Measurements from ENCODE around the gene TOMM22. TPM values are rescaled to one million over a fixed set of nuclear protein-coding genes. Genes with fewer than 3 reads are reported as not detected.

The TOMM22 gene
- total and polyA plus RNA-seq, 2 experiments from 2014 or later, result 84.0 to 131 TPM

DNA sequence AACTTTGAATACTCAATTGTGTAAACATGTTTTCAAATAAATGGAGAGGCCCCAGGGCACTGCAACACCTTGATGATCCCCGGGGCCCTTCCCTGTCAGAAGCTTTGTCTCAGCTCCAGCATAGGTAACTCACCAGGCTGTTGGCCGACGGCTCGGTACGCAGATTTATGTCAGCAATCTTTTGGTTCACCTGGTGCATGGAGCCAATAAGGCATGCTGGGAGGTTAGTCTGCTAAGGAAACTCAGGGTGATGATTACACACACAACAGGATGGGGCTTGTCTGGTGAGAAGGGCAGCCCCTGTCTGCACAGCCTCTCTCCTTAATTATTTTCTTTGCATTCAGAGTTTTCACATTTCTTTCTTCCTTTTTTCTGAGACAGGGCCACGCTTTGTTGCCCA, 36.3 kb upstream of the TOMM22 start:
- no peak overlapping the region for H3K4me3 ChIP-seq
- Mint-ChIP-seq H3K4me1 (no peaks in the 10 kb centered on the region), H3K27me3 (ENCODE audit: insufficient read depth, low read depth, poor library complexity) (peaks cover 8% of the 10 kb centered on the region), H3K36me3 (ENCODE audit: low read depth) (peaks cover 41% of the 10 kb centered on the region), H3K4me3 (no peak overlapping the region), H3K27ac (no peak overlapping the region), H3K9me3 (no peaks in the 10 kb centered on the region)
- no peaks in the 10 kb centered on the region; the same call in 1 of the 2 replicates for H4K20me1 ChIP-seq (replicated peaks; ENCODE audit: insufficient read depth)
- H3K4me1 ChIP-seq (ENCODE audit: insufficient read depth), result no peaks in the 10 kb centered on the region
- no peak overlapping the region for H2AFZ ChIP-seq
- 0 out of 2 replicates have a peak, but pooled peaks cover 6% of the 10 kb centered on the region for H3K36me3 ChIP-seq (ENCODE audit: insufficient read depth)
- H3K27ac ChIP-seq (ENCODE audit: low read depth), result no peak overlapping the region
- ATAC-seq, result no peak
- H3K27me3 ChIP-seq (ENCODE audit: insufficient read depth), result no peaks in the 10 kb centered on the region
- H3K9me2 ChIP-seq (ENCODE audit: insufficient read depth), result no peaks in the 10 kb centered on the region
- H3K4me2 ChIP-seq, result no peak overlapping the region
- no peaks in the 10 kb centered on the region for H3F3A ChIP-seq (replicated peaks; ENCODE audit: low read depth)
- no peak for DNase-seq (ENCODE audit: low spot score)
- TF ChIP-seq CREB1 (CRISPR knock-in tag; IDR thresholded peaks at IDR 0.05; ENCODE audit: low read depth), result no peak
- no peak for TF ChIP-seq EZH2phosphoT487 (IDR thresholded peaks at IDR 0.05; ENCODE audit: unreplicated experiment)
- TF ChIP-seq, protein P1, sequence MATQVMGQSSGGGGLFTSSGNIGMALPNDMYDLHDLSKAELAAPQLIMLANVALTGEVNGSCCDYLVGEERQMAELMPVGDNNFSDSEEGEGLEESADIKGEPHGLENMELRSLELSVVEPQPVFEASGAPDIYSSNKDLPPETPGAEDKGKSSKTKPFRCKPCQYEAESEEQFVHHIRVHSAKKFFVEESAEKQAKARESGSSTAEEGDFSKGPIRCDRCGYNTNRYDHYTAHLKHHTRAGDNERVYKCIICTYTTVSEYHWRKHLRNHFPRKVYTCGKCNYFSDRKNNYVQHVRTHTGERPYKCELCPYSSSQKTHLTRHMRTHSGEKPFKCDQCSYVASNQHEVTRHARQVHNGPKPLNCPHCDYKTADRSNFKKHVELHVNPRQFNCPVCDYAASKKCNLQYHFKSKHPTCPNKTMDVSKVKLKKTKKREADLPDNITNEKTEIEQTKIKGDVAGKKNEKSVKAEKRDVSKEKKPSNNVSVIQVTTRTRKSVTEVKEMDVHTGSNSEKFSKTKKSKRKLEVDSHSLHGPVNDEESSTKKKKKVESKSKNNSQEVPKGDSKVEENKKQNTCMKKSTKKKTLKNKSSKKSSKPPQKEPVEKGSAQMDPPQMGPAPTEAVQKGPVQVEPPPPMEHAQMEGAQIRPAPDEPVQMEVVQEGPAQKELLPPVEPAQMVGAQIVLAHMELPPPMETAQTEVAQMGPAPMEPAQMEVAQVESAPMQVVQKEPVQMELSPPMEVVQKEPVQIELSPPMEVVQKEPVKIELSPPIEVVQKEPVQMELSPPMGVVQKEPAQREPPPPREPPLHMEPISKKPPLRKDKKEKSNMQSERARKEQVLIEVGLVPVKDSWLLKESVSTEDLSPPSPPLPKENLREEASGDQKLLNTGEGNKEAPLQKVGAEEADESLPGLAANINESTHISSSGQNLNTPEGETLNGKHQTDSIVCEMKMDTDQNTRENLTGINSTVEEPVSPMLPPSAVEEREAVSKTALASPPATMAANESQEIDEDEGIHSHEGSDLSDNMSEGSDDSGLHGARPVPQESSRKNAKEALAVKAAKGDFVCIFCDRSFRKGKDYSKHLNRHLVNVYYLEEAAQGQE (IDR thresholded peaks at IDR 0.05; ENCODE audit: unreplicated experiment), result no peak
- TF ChIP-seq, protein P2, sequence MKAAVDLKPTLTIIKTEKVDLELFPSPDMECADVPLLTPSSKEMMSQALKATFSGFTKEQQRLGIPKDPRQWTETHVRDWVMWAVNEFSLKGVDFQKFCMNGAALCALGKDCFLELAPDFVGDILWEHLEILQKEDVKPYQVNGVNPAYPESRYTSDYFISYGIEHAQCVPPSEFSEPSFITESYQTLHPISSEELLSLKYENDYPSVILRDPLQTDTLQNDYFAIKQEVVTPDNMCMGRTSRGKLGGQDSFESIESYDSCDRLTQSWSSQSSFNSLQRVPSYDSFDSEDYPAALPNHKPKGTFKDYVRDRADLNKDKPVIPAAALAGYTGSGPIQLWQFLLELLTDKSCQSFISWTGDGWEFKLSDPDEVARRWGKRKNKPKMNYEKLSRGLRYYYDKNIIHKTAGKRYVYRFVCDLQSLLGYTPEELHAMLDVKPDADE (IDR thresholded peaks at IDR 0.05), result no peak
- TF ChIP-seq ZNF114 (CRISPR knock-in tag; IDR thresholded peaks at IDR 0.05), result no peak
- TF ChIP-seq, protein P3, sequence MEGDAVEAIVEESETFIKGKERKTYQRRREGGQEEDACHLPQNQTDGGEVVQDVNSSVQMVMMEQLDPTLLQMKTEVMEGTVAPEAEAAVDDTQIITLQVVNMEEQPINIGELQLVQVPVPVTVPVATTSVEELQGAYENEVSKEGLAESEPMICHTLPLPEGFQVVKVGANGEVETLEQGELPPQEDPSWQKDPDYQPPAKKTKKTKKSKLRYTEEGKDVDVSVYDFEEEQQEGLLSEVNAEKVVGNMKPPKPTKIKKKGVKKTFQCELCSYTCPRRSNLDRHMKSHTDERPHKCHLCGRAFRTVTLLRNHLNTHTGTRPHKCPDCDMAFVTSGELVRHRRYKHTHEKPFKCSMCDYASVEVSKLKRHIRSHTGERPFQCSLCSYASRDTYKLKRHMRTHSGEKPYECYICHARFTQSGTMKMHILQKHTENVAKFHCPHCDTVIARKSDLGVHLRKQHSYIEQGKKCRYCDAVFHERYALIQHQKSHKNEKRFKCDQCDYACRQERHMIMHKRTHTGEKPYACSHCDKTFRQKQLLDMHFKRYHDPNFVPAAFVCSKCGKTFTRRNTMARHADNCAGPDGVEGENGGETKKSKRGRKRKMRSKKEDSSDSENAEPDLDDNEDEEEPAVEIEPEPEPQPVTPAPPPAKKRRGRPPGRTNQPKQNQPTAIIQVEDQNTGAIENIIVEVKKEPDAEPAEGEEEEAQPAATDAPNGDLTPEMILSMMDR (conservative IDR thresholded peaks at IDR 0.05; ENCODE audit: low read depth in 2 of 2), result no peak
- TF ChIP-seq JUNB (IDR thresholded peaks at IDR 0.05; ENCODE audit: unreplicated experiment), result no peak
- TF ChIP-seq, protein P4, sequence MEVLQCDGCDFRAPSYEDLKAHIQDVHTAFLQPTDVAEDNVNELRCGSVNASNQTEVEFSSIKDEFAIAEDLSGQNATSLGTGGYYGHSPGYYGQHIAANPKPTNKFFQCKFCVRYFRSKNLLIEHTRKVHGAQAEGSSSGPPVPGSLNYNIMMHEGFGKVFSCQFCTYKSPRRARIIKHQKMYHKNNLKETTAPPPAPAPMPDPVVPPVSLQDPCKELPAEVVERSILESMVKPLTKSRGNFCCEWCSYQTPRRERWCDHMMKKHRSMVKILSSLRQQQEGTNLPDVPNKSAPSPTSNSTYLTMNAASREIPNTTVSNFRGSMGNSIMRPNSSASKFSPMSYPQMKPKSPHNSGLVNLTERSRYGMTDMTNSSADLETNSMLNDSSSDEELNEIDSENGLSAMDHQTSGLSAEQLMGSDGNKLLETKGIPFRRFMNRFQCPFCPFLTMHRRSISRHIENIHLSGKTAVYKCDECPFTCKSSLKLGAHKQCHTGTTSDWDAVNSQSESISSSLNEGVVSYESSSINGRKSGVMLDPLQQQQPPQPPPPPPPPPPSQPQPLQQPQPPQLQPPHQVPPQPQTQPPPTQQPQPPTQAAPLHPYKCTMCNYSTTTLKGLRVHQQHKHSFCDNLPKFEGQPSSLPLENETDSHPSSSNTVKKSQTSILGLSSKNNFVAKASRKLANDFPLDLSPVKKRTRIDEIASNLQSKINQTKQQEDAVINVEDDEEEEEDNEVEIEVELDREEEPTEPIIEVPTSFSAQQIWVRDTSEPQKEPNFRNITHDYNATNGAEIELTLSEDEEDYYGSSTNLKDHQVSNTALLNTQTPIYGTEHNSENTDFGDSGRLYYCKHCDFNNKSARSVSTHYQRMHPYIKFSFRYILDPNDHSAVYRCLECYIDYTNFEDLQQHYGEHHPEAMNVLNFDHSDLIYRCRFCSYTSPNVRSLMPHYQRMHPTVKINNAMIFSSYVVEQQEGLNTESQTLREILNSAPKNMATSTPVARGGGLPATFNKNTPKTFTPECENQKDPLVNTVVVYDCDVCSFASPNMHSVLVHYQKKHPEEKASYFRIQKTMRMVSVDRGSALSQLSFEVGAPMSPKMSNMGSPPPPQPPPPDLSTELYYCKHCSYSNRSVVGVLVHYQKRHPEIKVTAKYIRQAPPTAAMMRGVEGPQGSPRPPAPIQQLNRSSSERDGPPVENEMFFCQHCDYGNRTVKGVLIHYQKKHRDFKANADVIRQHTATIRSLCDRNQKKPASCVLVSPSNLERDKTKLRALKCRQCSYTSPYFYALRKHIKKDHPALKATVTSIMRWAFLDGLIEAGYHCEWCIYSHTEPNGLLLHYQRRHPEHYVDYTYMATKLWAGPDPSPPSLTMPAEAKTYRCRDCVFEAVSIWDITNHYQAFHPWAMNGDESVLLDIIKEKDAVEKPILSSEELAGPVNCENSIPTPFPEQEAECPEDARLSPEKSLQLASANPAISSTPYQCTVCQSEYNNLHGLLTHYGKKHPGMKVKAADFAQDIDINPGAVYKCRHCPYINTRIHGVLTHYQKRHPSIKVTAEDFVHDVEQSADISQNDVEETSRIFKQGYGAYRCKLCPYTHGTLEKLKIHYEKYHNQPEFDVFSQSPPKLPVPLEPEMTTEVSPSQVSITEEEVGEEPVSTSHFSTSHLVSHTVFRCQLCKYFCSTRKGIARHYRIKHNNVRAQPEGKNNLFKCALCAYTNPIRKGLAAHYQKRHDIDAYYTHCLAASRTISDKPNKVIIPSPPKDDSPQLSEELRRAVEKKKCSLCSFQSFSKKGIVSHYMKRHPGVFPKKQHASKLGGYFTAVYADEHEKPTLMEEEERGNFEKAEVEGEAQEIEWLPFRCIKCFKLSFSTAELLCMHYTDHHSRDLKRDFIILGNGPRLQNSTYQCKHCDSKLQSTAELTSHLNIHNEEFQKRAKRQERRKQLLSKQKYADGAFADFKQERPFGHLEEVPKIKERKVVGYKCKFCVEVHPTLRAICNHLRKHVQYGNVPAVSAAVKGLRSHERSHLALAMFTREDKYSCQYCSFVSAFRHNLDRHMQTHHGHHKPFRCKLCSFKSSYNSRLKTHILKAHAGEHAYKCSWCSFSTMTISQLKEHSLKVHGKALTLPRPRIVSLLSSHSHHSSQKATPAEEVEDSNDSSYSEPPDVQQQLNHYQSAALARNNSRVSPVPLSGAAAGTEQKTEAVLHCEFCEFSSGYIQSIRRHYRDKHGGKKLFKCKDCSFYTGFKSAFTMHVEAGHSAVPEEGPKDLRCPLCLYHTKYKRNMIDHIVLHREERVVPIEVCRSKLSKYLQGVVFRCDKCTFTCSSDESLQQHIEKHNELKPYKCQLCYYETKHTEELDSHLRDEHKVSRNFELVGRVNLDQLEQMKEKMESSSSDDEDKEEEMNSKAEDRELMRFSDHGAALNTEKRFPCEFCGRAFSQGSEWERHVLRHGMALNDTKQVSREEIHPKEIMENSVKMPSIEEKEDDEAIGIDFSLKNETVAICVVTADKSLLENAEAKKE (CRISPR knock-in tag; IDR thresholded peaks at IDR 0.05), result no peak
- TF ChIP-seq EZH2 (IDR thresholded peaks at IDR 0.05; ENCODE audit: low read depth, unreplicated experiment), result no peak
- no peak for TF ChIP-seq STAT1 (IDR thresholded peaks at IDR 0.05; ENCODE audit: unreplicated experiment)
- TF ChIP-seq NANOG (IDR thresholded peaks at IDR 0.05; ENCODE audit: borderline replicate concordance), result no peak
- no peak for TF ChIP-seq ZNF331 (CRISPR knock-in tag; IDR thresholded peaks at IDR 0.05; ENCODE audit: low read depth)
- H3K79me2 ChIP-seq (replicated peaks; ENCODE audit: insufficient read depth), result no peaks in the 10 kb centered on the region

Measured in GM23338 (cell line).